Measurements from ENCODE around the gene HHAT. TPM values are rescaled to one million over a fixed set of nuclear protein-coding genes. Genes with fewer than 3 reads are reported as not detected.

HHAT gene
- total and polyA plus RNA-seq, 4 donors, result 1.2 to 11.3 (median 3.8) TPM

GRCh38 chr1:210597555-210598134, 268.9 kb downstream of the HHAT start:
- DNase-seq (no peak), ATAC-seq (ENCODE audit: insufficient read depth, low FRiP score) (peak; percentile 86)
- H3K4me3 ChIP-seq, result no peak overlapping the region
- H3K36me3 ChIP-seq (ENCODE audit: control insufficient read depth in 4 of 4, insufficient read depth in 4 of 4, low read length in 4 of 4), result no peaks in the 10 kb centered on the region
- H3K27ac ChIP-seq (ENCODE audit: low read depth in 1 of 2, low read length in 1 of 2), result peak overlapping the region in 1 of 2 donors; percentile 80
- peaks cover 0 to 5% (median 0%) of the 10 kb centered on the region in 5 donors for H3K4me1 ChIP-seq (ENCODE audit: control insufficient read depth in 5 of 5, insufficient read depth in 5 of 5, low read length in 5 of 5)
- peaks cover 0 to 3% (median 0%) of the 10 kb centered on the region in 4 donors for H3K9me3 ChIP-seq (ENCODE audit: control insufficient read depth in 4 of 4, insufficient read depth in 3 of 4, low read length in 3 of 4)
- no peak for TF ChIP-seq CTCF (IDR thresholded peaks at IDR 0.05; ENCODE audit: control extremely low read depth, extremely low read depth)
- WGBS, 2 donors, result 29 to 58% methylated on average over 1 of the region's 1 CpG
- no peak overlapping the region for H3K9ac ChIP-seq (ENCODE audit: insufficient read depth in 1 of 2, low read length in 2 of 2)
- no peaks in the 10 kb centered on the region for H3K27me3 ChIP-seq (ENCODE audit: control insufficient read depth in 3 of 3, insufficient read depth in 3 of 3, low read length in 2 of 3)

- H3K9ac ChIP-seq (ENCODE audit: insufficient read depth in 1 of 2, low read length in 2 of 2), result no peak overlapping the region
These were observed 269.5 kb downstream of the HHAT start for GRCh38 chr1:210598135-210598652.

GRCh38 chr1:210600421-210601159, 271.9 kb downstream of the HHAT start:
- H3K4me1 ChIP-seq (ENCODE audit: control insufficient read depth in 5 of 5, insufficient read depth in 5 of 5, low read length in 5 of 5), result peaks cover 0 to 5% (median 0%) of the 10 kb centered on the region in 5 donors
- no peak overlapping the region for H3K4me3 ChIP-seq
- H3K9me3 ChIP-seq (ENCODE audit: control insufficient read depth in 4 of 4, insufficient read depth in 3 of 4, low read length in 3 of 4), result peaks cover 0 to 4% (median 0%) of the 10 kb centered on the region in 4 donors
- H3K9ac ChIP-seq (ENCODE audit: insufficient read depth in 1 of 2, low read length in 2 of 2), result no peak overlapping the region
- no peak for ATAC-seq (ENCODE audit: insufficient read depth, low FRiP score)
- H3K27ac ChIP-seq (ENCODE audit: low read depth in 1 of 2, low read length in 1 of 2), result no peak overlapping the region
- 85 to 87% methylated on average over 5 of the region's 5 CpGs for WGBS, 2 donors
- no peaks in the 10 kb centered on the region for H3K27me3 ChIP-seq (ENCODE audit: control insufficient read depth in 3 of 3, insufficient read depth in 3 of 3, low read length in 2 of 3)
- TF ChIP-seq CTCF (IDR thresholded peaks at IDR 0.05; ENCODE audit: control extremely low read depth, extremely low read depth), result no peak
- no peak for DNase-seq
- H3K36me3 ChIP-seq (ENCODE audit: control insufficient read depth in 4 of 4, insufficient read depth in 4 of 4, low read length in 4 of 4), result no peaks in the 10 kb centered on the region

More at GRCh38 chr1:210598135-210598652, 269.5 kb downstream of the HHAT start:
- ATAC-seq (ENCODE audit: insufficient read depth, low FRiP score) (peak; percentile 82), DNase-seq (no peak)
- Histone ChIP-seq H3K27me3 (ENCODE audit: control insufficient read depth in 3 of 3, insufficient read depth in 3 of 3, low read length in 2 of 3) (no peaks in the 10 kb centered on the region), H3K36me3 (ENCODE audit: control insufficient read depth in 4 of 4, insufficient read depth in 4 of 4, low read length in 4 of 4) (no peaks in the 10 kb centered on the region), H3K27ac (ENCODE audit: low read depth in 1 of 2, low read length in 1 of 2) (peak overlapping the region in 1 of 2 donors; percentile 28), H3K4me1 (ENCODE audit: control insufficient read depth in 5 of 5, insufficient read depth in 5 of 5, low read length in 5 of 5) (peaks cover 0 to 5% (median 0%) of the 10 kb centered on the region in 5 donors), H3K4me3 (no peak overlapping the region), H3K9me3 (ENCODE audit: control insufficient read depth in 4 of 4, insufficient read depth in 3 of 4, low read length in 3 of 4) (peaks cover 0 to 3% (median 0%) of the 10 kb centered on the region in 4 donors)
- WGBS, 2 donors, result 46 to 59% methylated on average over 3 of the region's 3 CpGs
- TF ChIP-seq CTCF (IDR thresholded peaks at IDR 0.05; ENCODE audit: control extremely low read depth, extremely low read depth), result no peak
